Smooth muscle cell (in vitro differentiated cells): ENCODE data around the gene GSE1. TPM values are rescaled to one million over a fixed set of nuclear protein-coding genes. Genes with fewer than 3 reads are reported as not detected.

Experiments
- DNase-seq: peaks from one replicate; lab custom pipeline; 2025; ENCODE audit not compliant: unreplicated experiment; lab: John Stamatoyannopoulos, UW
- H2AFZ ChIP-seq: fragments of 200-600 bp; sonication (generic); 2 replicates; pipeline ENCODE4 v1.6.0; 2016; ENCODE audit warnings: antibody characterized with exemption, low read depth, mild to moderate bottlenecking
- H3F3A ChIP-seq: fragments of 200-600 bp; sonication (generic); 2 replicates; pipeline ENCODE4 v1.6.0; 2017; ENCODE audit warnings: antibody characterized with exemption, low read depth
- H3K27ac ChIP-seq: fragments of 200-600 bp; sonication (generic); 2 replicates; pipeline ENCODE4 v1.5.1; 2016; ENCODE audit warnings: low read depth, mild to moderate bottlenecking
- H3K27me3 ChIP-seq: fragments of 200-600 bp; sonication (generic); 2 replicates; pipeline ENCODE4 v1.6.1; 2016; ENCODE audit warnings: low read depth, mild to moderate bottlenecking
- H3K36me3 ChIP-seq: fragments of 200-600 bp; sonication (generic); 2 replicates; pipeline ENCODE4 v1.5.1; 2016; ENCODE audit warnings: low read depth
- H3K4me1 ChIP-seq: fragments of 200-600 bp; sonication (generic); 2 replicates; pipeline ENCODE4 v1.5.1; 2016; ENCODE audit warnings: low read depth
- H3K4me2 ChIP-seq: fragments of 200-600 bp; sonication (generic); 2 replicates; pipeline ENCODE4 v1.6.0; 2016; ENCODE audit warnings: mild to moderate bottlenecking
- H3K4me3 ChIP-seq: fragments of 200-600 bp; sonication (generic); 2 replicates; pipeline ENCODE4 v1.5.1; 2016; ENCODE audit warnings: mild to moderate bottlenecking
- H3K79me2 ChIP-seq: fragments of 200-600 bp; sonication (generic); 2 replicates; pipeline ENCODE4 v1.6.0; 2016; ENCODE audit warnings: low read depth, mild to moderate bottlenecking
- H3K9ac ChIP-seq: fragments of 200-600 bp; sonication (generic); 2 replicates; pipeline ENCODE4 v1.6.0; 2016; ENCODE audit warnings: low read depth
- H3K9me3 ChIP-seq: fragments of 200-600 bp; sonication (generic); replicated peaks from 2 replicates; pipeline ENCODE4 v1.5.1; 2016; ENCODE audit warnings: low read depth
- H4K20me1 ChIP-seq: fragments of 200-600 bp; sonication (generic); 2 replicates; pipeline ENCODE4 v1.6.0; 2016; ENCODE audit warnings: low read depth
- WGBS: methylation state at CpG from one replicate; pipeline ENCODE4 v1.1.7; 2016; ENCODE audit warnings: low lambda C conversion rate; 5-methylcytosine and 5-hydroxymethylcytosine counted together
- polyA plus RNA-seq: library from polyadenylated mRNA; unstranded; fragments of >200 nt; fragmentation: Nextera tagmentation; extraction: Ambion mirVana; gene quantifications from 2 replicates; pipeline ENCODE4 v1.2.1, GENCODE V29; 2016
- total RNA-seq: library from RNA; depleted of rRNA; stranded (reverse); fragments of >200 nt; gene quantifications from 2 replicates; pipeline ENCODE4 v1.2.3, GENCODE V29; 2014
- TF ChIP-seq, protein P1 (sequence below): fragments of 200-600 bp; sonication (generic); IDR thresholded peaks from 2 replicates; pipeline ENCODE4 v1.5.1; 2017; ENCODE audit warnings: borderline replicate concordance, mild to moderate bottlenecking, antibody characterized with exemption; ENCODE audit not compliant: insufficient read depth, poor library complexity, severe bottlenecking

The GSE1 gene
- total and polyA plus RNA-seq, 2 experiments from 2014 or later, result 13.6 to 27.7 TPM

DNA sequence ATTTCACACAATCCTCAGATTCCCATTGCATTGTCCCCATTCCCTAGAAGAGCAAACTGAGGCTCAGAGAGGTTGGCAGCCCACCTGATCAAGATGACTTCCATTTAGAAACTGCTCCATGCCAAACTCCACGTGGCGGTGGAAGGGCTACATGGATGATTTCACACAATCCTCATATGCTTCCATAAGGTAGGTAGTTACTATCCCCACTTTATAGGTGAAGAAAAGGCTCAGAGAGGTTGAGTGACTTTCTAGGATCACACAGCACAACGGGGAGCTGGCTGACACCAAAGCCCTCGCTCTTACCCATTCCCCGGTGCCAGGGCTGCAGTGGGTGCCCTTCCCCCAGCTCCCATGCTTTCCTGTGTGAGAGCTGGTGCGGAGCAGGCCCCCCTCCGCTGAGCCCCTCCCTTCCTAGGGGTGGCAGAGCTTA lies 85.4 kb downstream of the GSE1 start:
- 95% methylated on average over 7 of the region's 7 CpGs for WGBS
- Histone ChIP-seq H3K36me3 (no peaks in the 10 kb centered on the region), H3F3A (no peaks in the 10 kb centered on the region), H2AFZ (no peak overlapping the region), H3K27me3 (peaks cover 7% of the 10 kb centered on the region), H3K4me3 (no peak overlapping the region), H4K20me1 (no peaks in the 10 kb centered on the region), H3K79me2 (no peaks in the 10 kb centered on the region), H3K9me3 (no peaks in the 10 kb centered on the region), H3K4me2 (no peak overlapping the region), H3K27ac (no peak overlapping the region), H3K4me1 (no peaks in the 10 kb centered on the region), H3K9ac (no peak overlapping the region)
- DNase-seq, result no peak
- TF ChIP-seq, protein P1, sequence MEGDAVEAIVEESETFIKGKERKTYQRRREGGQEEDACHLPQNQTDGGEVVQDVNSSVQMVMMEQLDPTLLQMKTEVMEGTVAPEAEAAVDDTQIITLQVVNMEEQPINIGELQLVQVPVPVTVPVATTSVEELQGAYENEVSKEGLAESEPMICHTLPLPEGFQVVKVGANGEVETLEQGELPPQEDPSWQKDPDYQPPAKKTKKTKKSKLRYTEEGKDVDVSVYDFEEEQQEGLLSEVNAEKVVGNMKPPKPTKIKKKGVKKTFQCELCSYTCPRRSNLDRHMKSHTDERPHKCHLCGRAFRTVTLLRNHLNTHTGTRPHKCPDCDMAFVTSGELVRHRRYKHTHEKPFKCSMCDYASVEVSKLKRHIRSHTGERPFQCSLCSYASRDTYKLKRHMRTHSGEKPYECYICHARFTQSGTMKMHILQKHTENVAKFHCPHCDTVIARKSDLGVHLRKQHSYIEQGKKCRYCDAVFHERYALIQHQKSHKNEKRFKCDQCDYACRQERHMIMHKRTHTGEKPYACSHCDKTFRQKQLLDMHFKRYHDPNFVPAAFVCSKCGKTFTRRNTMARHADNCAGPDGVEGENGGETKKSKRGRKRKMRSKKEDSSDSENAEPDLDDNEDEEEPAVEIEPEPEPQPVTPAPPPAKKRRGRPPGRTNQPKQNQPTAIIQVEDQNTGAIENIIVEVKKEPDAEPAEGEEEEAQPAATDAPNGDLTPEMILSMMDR, result no peak

DNA sequence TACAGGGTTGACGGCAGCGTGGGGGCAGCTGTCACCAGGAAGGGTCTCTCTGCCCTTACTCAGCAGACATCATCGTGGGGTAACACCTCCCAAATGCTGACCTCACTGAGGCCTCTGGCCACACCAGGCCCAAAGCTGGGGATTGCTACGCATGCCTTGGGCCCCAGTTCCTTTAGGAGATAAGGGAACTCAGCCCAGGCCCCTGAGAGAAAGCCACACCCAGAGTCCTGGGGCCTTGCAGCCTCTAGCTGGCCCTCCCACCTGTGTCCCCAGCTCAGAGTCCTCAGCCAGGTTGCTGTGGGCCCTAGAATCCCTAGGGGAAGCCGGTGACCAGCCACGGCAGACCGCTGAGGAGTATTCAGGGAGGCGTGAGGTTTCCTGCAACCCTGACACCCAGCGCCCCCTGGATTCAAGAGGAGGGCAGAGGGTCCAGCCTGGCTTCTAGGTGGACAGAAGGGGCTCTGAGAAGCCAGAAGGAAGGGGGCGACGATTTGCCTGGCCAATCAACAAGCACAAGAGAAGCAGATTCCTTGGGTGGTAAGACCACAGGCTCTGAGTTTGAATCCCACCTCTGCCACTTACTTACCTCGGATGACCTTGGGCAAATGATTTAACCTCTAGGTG lies 85.9 kb downstream of the GSE1 start:
- no peaks in the 10 kb centered on the region for H3F3A ChIP-seq
- TF ChIP-seq, protein P1, result no peak
- WGBS, result 69% methylated on average over 11 of the region's 12 CpGs
- no peaks in the 10 kb centered on the region for H4K20me1 ChIP-seq
- H3K79me2 ChIP-seq, result no peaks in the 10 kb centered on the region
- no peaks in the 10 kb centered on the region for H3K9me3 ChIP-seq
- H3K9ac ChIP-seq, result no peak overlapping the region
- H3K4me2 ChIP-seq, result no peak overlapping the region
- DNase-seq, result no peak
- no peak overlapping the region for H3K27ac ChIP-seq
- H3K4me3 ChIP-seq, result no peak overlapping the region
- no peak overlapping the region for H2AFZ ChIP-seq
- H3K4me1 ChIP-seq, result no peaks in the 10 kb centered on the region
- H3K36me3 ChIP-seq, result no peaks in the 10 kb centered on the region
- H3K27me3 ChIP-seq, result peaks cover 7% of the 10 kb centered on the region

DNA sequence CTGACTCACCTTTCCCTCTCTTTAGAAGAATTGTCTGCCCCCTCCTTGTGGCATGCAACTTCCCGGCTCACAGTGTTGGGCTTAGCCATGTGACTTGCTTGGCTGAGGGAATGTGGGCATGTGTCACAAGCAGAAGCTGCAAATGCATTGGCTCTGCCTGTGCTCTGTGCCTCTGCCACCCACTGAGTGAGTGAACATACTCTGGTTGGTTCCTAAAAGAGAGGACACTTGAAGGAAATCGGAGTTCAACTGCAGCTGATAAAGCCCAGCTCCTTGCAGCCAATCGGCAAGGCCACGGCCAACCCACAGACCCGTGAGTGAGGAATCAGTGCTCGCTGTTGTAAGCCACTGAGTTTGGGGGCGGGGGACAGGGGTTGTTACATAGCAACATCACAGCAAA lies 86.5 kb downstream of the GSE1 start:
- no peaks in the 10 kb centered on the region for H3F3A ChIP-seq
- no peaks in the 10 kb centered on the region for H4K20me1 ChIP-seq
- TF ChIP-seq, protein P1, result no peak
- no peaks in the 10 kb centered on the region for H3K9me3 ChIP-seq
- H3K4me1 ChIP-seq, result no peaks in the 10 kb centered on the region
- peak; percentile 20 for DNase-seq
- no peak overlapping the region for H3K4me3 ChIP-seq
- H3K79me2 ChIP-seq, result no peaks in the 10 kb centered on the region
- no peaks in the 10 kb centered on the region for H3K36me3 ChIP-seq
- H3K27me3 ChIP-seq, result peaks cover 7% of the 10 kb centered on the region
- H3K9ac ChIP-seq, result no peak overlapping the region
- H3K27ac ChIP-seq, result no peak overlapping the region
- peak overlapping the region; percentile 20 for H3K4me2 ChIP-seq
- H2AFZ ChIP-seq, result no peak overlapping the region
- WGBS, result 44% methylated on average over 7 of the region's 7 CpGs

DNA sequence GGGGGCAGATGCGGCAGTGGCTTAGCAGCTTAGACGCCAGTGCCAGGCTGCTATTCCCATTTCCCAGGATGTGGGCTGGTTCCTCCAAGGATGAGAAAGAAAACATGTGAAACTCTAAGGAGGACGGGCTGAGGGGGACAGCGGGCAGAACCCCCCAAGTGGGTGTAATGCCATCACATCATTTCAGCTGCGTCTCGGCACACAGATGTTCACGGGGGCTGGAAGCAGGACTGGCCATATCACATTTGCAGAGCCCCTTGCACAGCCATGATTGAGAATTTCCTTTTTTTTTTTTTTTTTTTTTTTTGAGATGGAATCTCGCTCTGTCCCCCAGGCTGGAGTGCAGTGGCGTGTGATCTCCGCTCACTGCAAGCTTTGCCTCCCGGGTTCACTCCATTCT lies 90.9 kb downstream of the GSE1 start:
- Histone ChIP-seq H3K4me3 (no peak overlapping the region), H3K4me2 (no peak overlapping the region), H3K9ac (no peak overlapping the region), H3K27me3 (no peaks in the 10 kb centered on the region), H3F3A (no peaks in the 10 kb centered on the region), H3K27ac (no peak overlapping the region), H2AFZ (no peak overlapping the region), H3K4me1 (no peaks in the 10 kb centered on the region), H4K20me1 (no peaks in the 10 kb centered on the region), H3K79me2 (no peaks in the 10 kb centered on the region), H3K9me3 (no peaks in the 10 kb centered on the region), H3K36me3 (no peaks in the 10 kb centered on the region)
- TF ChIP-seq, protein P1, result no peak
- DNase-seq, result no peak
- 92% methylated on average over 11 of the region's 11 CpGs for WGBS
